SU-DHL-6 (cell line): ENCODE measurements around the gene TMEM244.
"Not testable (repeated sequence)": the region's sequence is repeated elsewhere in the genome, so short reads cannot be mapped to it uniquely, and the experiment has no call there.

Source experiments
- H2AFZ ChIP-seq: fragments of 200-600 bp; sonication (generic); 2 replicates; pipeline ENCODE4 v1.6.1; 2014; ENCODE audit warnings: low read depth, mild to moderate bottlenecking, moderate library complexity, mixed read lengths, antibody characterized with exemption, low read length; ENCODE audit not compliant: severe bottlenecking
- H3F3A ChIP-seq: fragments of 200-600 bp; shearing (Covaris generic); 2 replicates; pipeline ENCODE4 v1.6.0; 2016; ENCODE audit warnings: antibody characterized with exemption, mild to moderate bottlenecking; ENCODE audit not compliant: insufficient read depth
- H3K27ac ChIP-seq: fragments of 200-600 bp; sonication (generic); 2 replicates; pipeline ENCODE4 v1.5.1; 2016; ENCODE audit warnings: low read depth, mild to moderate bottlenecking, low read length, moderate library complexity, mixed read lengths
- H3K27me3 ChIP-seq: fragments of 200-600 bp; sonication (generic), shearing (Covaris generic); 2 replicates; pipeline ENCODE4 v1.6.0; 2014; ENCODE audit warnings: mild to moderate bottlenecking, low read length
- H3K36me3 ChIP-seq: fragments of 200-600 bp; sonication (generic); 2 replicates; pipeline ENCODE4 v1.6.1; 2014; ENCODE audit warnings: mild to moderate bottlenecking, low read length, mixed read lengths
- H3K4me2 ChIP-seq: fragments of 300-600, 200-600 bp; shearing (Covaris generic), sonication (generic); 2 replicates; pipeline ENCODE4 v1.6.0; 2014; ENCODE audit warnings: low read length, low read depth, mild to moderate bottlenecking; ENCODE audit not compliant: poor library complexity, severe bottlenecking
- H3K4me3 ChIP-seq: fragments of 200-600 bp; sonication (generic); 2 replicates; pipeline ENCODE4 v1.5.1; 2014; ENCODE audit warnings: antibody characterized with exemption, low read length, mild to moderate bottlenecking, mixed read lengths; ENCODE audit not compliant: insufficient read depth, poor library complexity, severe bottlenecking
- H3K79me2 ChIP-seq: fragments of 200-600 bp; sonication (generic); 2 replicates; pipeline ENCODE4 v1.6.1; 2014; ENCODE audit warnings: mild to moderate bottlenecking, low read length, moderate library complexity; ENCODE audit not compliant: insufficient read depth
- H3K9ac ChIP-seq: fragments of 200-600 bp; sonication (generic); 2 replicates; pipeline ENCODE4 v1.7.0; 2014; ENCODE audit warnings: mild to moderate bottlenecking, low read length
- H3K9me2 ChIP-seq: fragments of 200-600 bp; sonication (generic); replicated peaks from 2 replicates; pipeline ENCODE4 v1.6.1; 2014; ENCODE audit warnings: low read length; ENCODE audit not compliant: insufficient read depth
- H3K9me3 ChIP-seq: fragments of 200-600 bp; sonication (generic); 2 replicates; pipeline ENCODE4 v1.6.1; 2014; ENCODE audit warnings: low read length, mixed read lengths; ENCODE audit not compliant: insufficient read depth
- H4K20me1 ChIP-seq: fragments of 200-600 bp; sonication (generic); 2 replicates; pipeline ENCODE4 v1.6.1; 2014; ENCODE audit warnings: low read depth, mild to moderate bottlenecking, antibody characterized with exemption, low read length, moderate library complexity, mixed read lengths
- CTCF ChIP-seq: fragments of 200-600 bp; sonication (generic); IDR thresholded peaks from one replicate; pipeline ENCODE4 v1.5.1; 2017; ENCODE audit warnings: antibody characterized with exemption, mild to moderate bottlenecking, low read length, moderate library complexity; ENCODE audit not compliant: insufficient read depth, poor library complexity, severe bottlenecking
- EZH2phosphoT487 ChIP-seq: fragments of 200-600 bp; sonication (generic), shearing (Covaris generic); conservative IDR thresholded peaks from 2 replicates; pipeline ENCODE4 v1.6.1; 2018; ENCODE audit warnings: mild to moderate bottlenecking, antibody characterized with exemption, low read length, moderate library complexity, mixed read lengths

Gene TMEM244

GRCh38 chr6:129817332-129817731, 43.8 kb downstream of the TMEM244 start:
- TF ChIP-seq EZH2phosphoT487, result no peak
- TF ChIP-seq CTCF, result no peak
- Histone ChIP-seq H3K79me2 (no peaks in the 10 kb centered on the region), H3K27me3 (no peaks in the 10 kb centered on the region), H2AFZ (no peak overlapping the region), H3K9me2 (no peaks in the 10 kb centered on the region), H3F3A (no peaks in the 10 kb centered on the region), H3K9me3 (no peaks in the 10 kb centered on the region), H4K20me1 (no peaks in the 10 kb centered on the region; the same call in 1 of the 2 replicates), H3K27ac (no peak overlapping the region), H3K9ac (no peak overlapping the region), H3K36me3 (no peaks in the 10 kb centered on the region), H3K4me2 (no peak overlapping the region), H3K4me3 (no peak overlapping the region)

- H3K4me2 ChIP-seq, result no peak overlapping the region
- H3K79me2 ChIP-seq, result no peaks in the 10 kb centered on the region
- no peak overlapping the region for H3K27ac ChIP-seq
- H3K9me3 ChIP-seq, result no peaks in the 10 kb centered on the region
- H2AFZ ChIP-seq, result no peak overlapping the region
- no peaks in the 10 kb centered on the region for H3K9me2 ChIP-seq
- no peaks in the 10 kb centered on the region for H3K27me3 ChIP-seq
- H3K36me3 ChIP-seq, result no peaks in the 10 kb centered on the region
- no peaks in the 10 kb centered on the region for H3F3A ChIP-seq
- H3K4me3 ChIP-seq, result no peak overlapping the region
- H3K9ac ChIP-seq, result no peak overlapping the region
- H4K20me1 ChIP-seq, result no peaks in the 10 kb centered on the region
- no peak for TF ChIP-seq CTCF
- no peak for TF ChIP-seq EZH2phosphoT487
Measured at GRCh38 chr6:129812145-129812777, 48.9 kb downstream of the TMEM244 start.

- H3K36me3 ChIP-seq, H3K9me2 ChIP-seq, H3K4me2 ChIP-seq, H4K20me1 ChIP-seq, H3K27ac ChIP-seq, H3K9me3 ChIP-seq, H3K27me3 ChIP-seq, H3K9ac ChIP-seq, H3F3A ChIP-seq, H3K79me2 ChIP-seq, H2AFZ ChIP-seq, H3K4me3 ChIP-seq: not testable (repeated sequence)
Measured at GRCh38 chr6:129807141-129807540, 54.0 kb downstream of the TMEM244 start.

GRCh38 chr6:129802920-129803319, 58.2 kb downstream of the TMEM244 start:
- not testable (repeated sequence) for H4K20me1 ChIP-seq, H3K27ac ChIP-seq, H3F3A ChIP-seq, H3K4me3 ChIP-seq, H3K4me2 ChIP-seq, H3K9me3 ChIP-seq, H3K79me2 ChIP-seq, H3K27me3 ChIP-seq, H3K9ac ChIP-seq, H3K36me3 ChIP-seq, H2AFZ ChIP-seq, H3K9me2 ChIP-seq
